ENCODE results near the gene GANAB.
"Not testable (repeated sequence)": the region's sequence is repeated elsewhere in the genome, so short reads cannot be mapped to it uniquely, and the experiment has no call there.

GANAB gene

GRCh38 chr11:62599069-62599696 is 47.2 kb downstream of the GANAB start:
- Histone ChIP-seq H3K4me1 (peaks cover 45% of the 10 kb centered on the region), H3K27me3 (no peaks in the 10 kb centered on the region), H3K4me3 (peak overlapping the region; percentile 91), H3K27ac (peak overlapping the region; percentile 100), H3K9me3 (no peaks in the 10 kb centered on the region), H4K20me1 (peaks cover 39% of the 10 kb centered on the region), H3K4me2 (peak overlapping the region; percentile 100), H3K36me3 (peaks cover 54% of the 10 kb centered on the region), H3K9ac (peak overlapping the region; percentile 100)
- no peak for TF ChIP-seq Cebpa-rat (IDR thresholded peaks at IDR 0.05)

DNA sequence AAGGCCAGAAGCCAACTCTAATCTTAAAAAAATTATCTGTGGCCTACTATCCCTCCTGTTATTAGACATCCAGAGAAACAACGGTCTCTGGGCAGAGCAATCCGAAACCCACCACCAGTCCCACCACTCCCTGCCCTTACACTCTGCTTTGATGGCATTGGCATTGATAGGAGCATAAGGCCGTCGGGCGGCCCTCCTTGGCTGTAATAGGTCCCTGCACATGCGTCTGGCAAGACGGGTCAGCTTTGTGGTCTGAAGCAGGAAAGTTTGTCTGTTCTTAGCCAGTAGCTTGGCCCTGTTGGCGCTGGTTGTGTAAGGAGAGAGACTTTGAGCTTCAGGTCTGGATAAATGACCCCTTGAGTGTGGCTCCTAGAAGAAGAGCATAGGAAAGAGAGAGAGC is 51.3 kb downstream of the GANAB start:
- Histone ChIP-seq H3K27me3 (no peaks in the 10 kb centered on the region), H4K20me1 (peaks cover 35% of the 10 kb centered on the region), H3K9me3 (no peaks in the 10 kb centered on the region), H3K4me3 (no peak overlapping the region), H3K27ac (no peak overlapping the region), H3K9ac (peak overlapping the region; percentile 33; the same call in 1 of the 2 replicates), H3K36me3 (peaks cover 59% of the 10 kb centered on the region), H3K4me1 (peaks cover 55% of the 10 kb centered on the region), H3K4me2 (no peak overlapping the region)
- TF ChIP-seq Cebpa-rat (IDR thresholded peaks at IDR 0.05): no peak

GRCh38 chr11:62593434-62594044 is 52.9 kb downstream of the GANAB start:
- no peak for TF ChIP-seq Cebpa-rat (IDR thresholded peaks at IDR 0.05)
- no peaks in the 10 kb centered on the region for H3K27me3 ChIP-seq
- H3K27ac ChIP-seq: no peak overlapping the region
- peaks cover 55% of the 10 kb centered on the region for H3K4me1 ChIP-seq
- peaks cover 62% of the 10 kb centered on the region for H3K36me3 ChIP-seq
- H3K4me3 ChIP-seq: no peak overlapping the region
- H3K4me2 ChIP-seq: peak overlapping the region; percentile 93
- no peak overlapping the region for H3K9ac ChIP-seq
- H3K9me3 ChIP-seq: no peaks in the 10 kb centered on the region
- peaks cover 28% of the 10 kb centered on the region for H4K20me1 ChIP-seq

- H3K9ac ChIP-seq: peak overlapping the region; percentile 84
- no peaks in the 10 kb centered on the region for H3K27me3 ChIP-seq
- H3K4me1 ChIP-seq: peaks cover 49% of the 10 kb centered on the region
- peak overlapping the region; percentile 89; the same call in 1 of the 2 replicates for H3K4me3 ChIP-seq
- peak overlapping the region; percentile 92; the same call in 1 of the 2 replicates for H3K27ac ChIP-seq
- peak overlapping the region; percentile 93 for H3K4me2 ChIP-seq
- H4K20me1 ChIP-seq: peaks cover 22% of the 10 kb centered on the region
- peaks cover 63% of the 10 kb centered on the region for H3K36me3 ChIP-seq
- no peaks in the 10 kb centered on the region for H3K9me3 ChIP-seq
- TF ChIP-seq Cebpa-rat (IDR thresholded peaks at IDR 0.05): no peak
These were observed 53.4 kb downstream of the GANAB start for GRCh38 chr11:62592989-62593421.

DNA sequence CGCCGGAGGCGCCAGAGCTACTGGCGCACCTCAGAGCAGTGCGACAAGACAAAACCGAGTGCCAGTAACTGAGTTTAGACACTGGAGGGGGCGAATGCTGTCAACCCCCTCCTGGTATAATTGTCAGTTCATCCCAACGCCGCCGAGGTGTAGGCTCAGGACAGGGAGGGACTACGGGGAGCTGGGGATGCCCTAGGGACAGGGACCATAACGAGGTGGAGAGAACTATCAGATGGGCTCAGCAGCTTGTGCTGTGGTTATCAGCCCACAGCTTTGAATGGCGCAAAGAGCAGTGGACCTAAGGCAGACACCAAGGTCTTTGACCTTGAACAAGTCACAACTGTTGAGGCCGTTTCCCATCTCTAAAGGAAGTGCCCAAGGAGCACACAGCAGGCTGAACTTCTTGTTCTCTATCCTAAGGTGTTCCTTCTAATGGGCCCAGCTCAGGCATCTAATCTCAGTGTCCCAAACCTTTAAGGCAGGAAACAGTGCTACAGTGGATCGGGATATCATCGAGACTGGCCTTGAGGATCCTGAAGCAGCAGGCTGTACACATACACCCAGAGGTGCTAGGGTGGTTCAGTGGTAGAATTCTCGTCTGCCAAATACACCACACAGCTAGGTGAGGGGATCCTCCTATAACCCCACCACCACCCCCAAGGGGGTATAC is 54.1 kb downstream of the GANAB start:
- no peaks in the 10 kb centered on the region for H3K27me3 ChIP-seq
- peak overlapping the region; percentile 93 for H3K4me2 ChIP-seq
- peaks cover 63% of the 10 kb centered on the region for H3K36me3 ChIP-seq
- TF ChIP-seq Cebpa-rat (IDR thresholded peaks at IDR 0.05): no peak
- no peaks in the 10 kb centered on the region for H3K9me3 ChIP-seq
- H4K20me1 ChIP-seq: peaks cover 16% of the 10 kb centered on the region; the same call in 1 of the 2 replicates
- peak overlapping the region; percentile 84 for H3K9ac ChIP-seq
- peak overlapping the region; percentile 92 for H3K27ac ChIP-seq
- H3K4me1 ChIP-seq: peaks cover 42% of the 10 kb centered on the region
- peak overlapping the region; percentile 89 for H3K4me3 ChIP-seq

DNA sequence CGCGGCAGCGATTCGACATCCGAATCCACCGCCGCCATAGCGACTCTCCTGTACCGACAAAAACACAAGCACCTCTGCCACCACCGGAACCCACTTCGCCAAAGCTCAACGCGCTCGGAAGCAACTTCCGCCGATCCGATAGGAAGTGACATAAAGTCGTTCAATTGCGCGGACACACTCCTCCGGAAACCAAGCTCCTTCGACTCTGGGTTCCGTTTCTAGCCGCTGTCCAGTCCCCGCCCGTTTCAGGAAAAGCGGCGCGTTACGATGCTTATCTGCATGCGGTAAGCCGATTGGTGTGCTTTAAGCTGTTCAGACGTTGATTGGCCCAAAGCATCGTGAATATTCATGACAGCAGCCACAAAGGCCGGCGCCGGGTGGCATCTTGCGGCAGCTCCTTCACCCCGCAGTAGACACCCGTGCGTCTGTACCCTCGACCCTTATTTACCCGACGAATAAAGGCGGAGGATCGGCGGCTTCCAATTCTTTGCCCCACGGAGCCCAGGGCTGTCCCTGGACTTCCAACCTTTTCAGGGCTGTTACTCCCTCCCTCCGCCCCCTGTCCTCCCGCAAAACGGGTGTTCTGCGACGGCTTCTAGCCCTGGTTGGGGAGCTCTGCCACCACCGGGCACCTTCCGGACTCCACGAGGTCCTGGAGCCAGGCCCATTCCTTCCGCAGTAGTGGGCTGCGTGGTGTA is 54.8 kb downstream of the GANAB start, which contains the start of gene TUT1:
TUT1 (minus strand) TSS at position 76 of the 698 bp plus-strand sequence; CDS start at position 38, 38 bp downstream.
- Histone ChIP-seq H3K36me3 (peaks cover 63% of the 10 kb centered on the region), H3K4me3 (peak within 1 kb of the TSS; percentile 89), H3K9ac (peak within 1 kb of the TSS; percentile 96), H3K4me1 (peaks cover 40% of the 10 kb centered on the region), H3K4me2 (peak within 1 kb of the TSS; percentile 93), H3K9me3 (no peaks in the 10 kb centered on the region), H4K20me1 (peaks cover 15% of the 10 kb centered on the region; the same call in 1 of the 2 replicates), H3K27me3 (no peaks in the 10 kb centered on the region), H3K27ac (peak within 1 kb of the TSS; percentile 95)
- no peak for TF ChIP-seq Cebpa-rat (IDR thresholded peaks at IDR 0.05)

GRCh38 chr11:62588966-62589637 is 57.3 kb downstream of the GANAB start:
- Histone ChIP-seq H3K9me3 (no peaks in the 10 kb centered on the region), H3K27ac (no peak overlapping the region), H3K4me3 (no peak overlapping the region), H3K4me2 (0 out of 2 replicates have a peak overlapping the region, but pooled peaks have one; percentile 90), H3K9ac (no peak overlapping the region), H3K4me1 (peaks cover 39% of the 10 kb centered on the region), H3K36me3 (peaks cover 63% of the 10 kb centered on the region), H4K20me1 (0 out of 2 replicates have a peak, but pooled peaks cover 5% of the 10 kb centered on the region), H3K27me3 (no peaks in the 10 kb centered on the region)
- TF ChIP-seq Cebpa-rat (IDR thresholded peaks at IDR 0.05): no peak

GRCh38 chr11:62585356-62585755 is 61.1 kb downstream of the GANAB start:
- H3K9ac ChIP-seq, H3K27me3 ChIP-seq: not testable (repeated sequence)
- H3K36me3 ChIP-seq: peaks cover 88% of the 10 kb centered on the region

GRCh38 chr11:62581735-62582134 is 64.7 kb downstream of the GANAB start:
- not testable (repeated sequence) for H3K27me3 ChIP-seq, H3K4me2 ChIP-seq, H4K20me1 ChIP-seq, H3K27ac ChIP-seq, H3K4me3 ChIP-seq, H3K9me3 ChIP-seq, H3K4me1 ChIP-seq, H3K9ac ChIP-seq
- H3K36me3 ChIP-seq: peaks cover 100% of the 10 kb centered on the region

More at GRCh38 chr11:62585356-62585755, 61.1 kb downstream of the GANAB start:
- H3K4me1 ChIP-seq: peaks cover 12% of the 10 kb centered on the region
- H3K27ac ChIP-seq, H4K20me1 ChIP-seq, H3K9me3 ChIP-seq, H3K4me3 ChIP-seq, H3K4me2 ChIP-seq: not testable (repeated sequence)

Data from BLaER1 (cell line).